SU-DHL-6 (cell line): ENCODE results near the gene PTPRG.

ENCODE experiments used
- H2AFZ ChIP-seq: fragments of 200-600 bp; sonication (generic); 2 replicates; pipeline ENCODE4 v1.6.1; 2014; ENCODE audit warnings: low read depth, mild to moderate bottlenecking, moderate library complexity, mixed read lengths, antibody characterized with exemption, low read length; ENCODE audit not compliant: severe bottlenecking
- H3F3A ChIP-seq: fragments of 200-600 bp; shearing (Covaris generic); 2 replicates; pipeline ENCODE4 v1.6.0; 2016; ENCODE audit warnings: antibody characterized with exemption, mild to moderate bottlenecking; ENCODE audit not compliant: insufficient read depth
- H3K27ac ChIP-seq: fragments of 200-600 bp; sonication (generic); 2 replicates; pipeline ENCODE4 v1.5.1; 2016; ENCODE audit warnings: low read depth, mild to moderate bottlenecking, low read length, moderate library complexity, mixed read lengths
- H3K27me3 ChIP-seq: fragments of 200-600 bp; sonication (generic), shearing (Covaris generic); 2 replicates; pipeline ENCODE4 v1.6.0; 2014; ENCODE audit warnings: mild to moderate bottlenecking, low read length
- H3K36me3 ChIP-seq: fragments of 200-600 bp; sonication (generic); 2 replicates; pipeline ENCODE4 v1.6.1; 2014; ENCODE audit warnings: mild to moderate bottlenecking, low read length, mixed read lengths
- H3K4me2 ChIP-seq: fragments of 300-600, 200-600 bp; shearing (Covaris generic), sonication (generic); 2 replicates; pipeline ENCODE4 v1.6.0; 2014; ENCODE audit warnings: low read length, low read depth, mild to moderate bottlenecking; ENCODE audit not compliant: poor library complexity, severe bottlenecking
- H3K4me3 ChIP-seq: fragments of 200-600 bp; sonication (generic); 2 replicates; pipeline ENCODE4 v1.5.1; 2014; ENCODE audit warnings: antibody characterized with exemption, low read length, mild to moderate bottlenecking, mixed read lengths; ENCODE audit not compliant: insufficient read depth, poor library complexity, severe bottlenecking
- H3K79me2 ChIP-seq: fragments of 200-600 bp; sonication (generic); 2 replicates; pipeline ENCODE4 v1.6.1; 2014; ENCODE audit warnings: mild to moderate bottlenecking, low read length, moderate library complexity; ENCODE audit not compliant: insufficient read depth
- H3K9ac ChIP-seq: fragments of 200-600 bp; sonication (generic); 2 replicates; pipeline ENCODE4 v1.7.0; 2014; ENCODE audit warnings: mild to moderate bottlenecking, low read length
- H3K9me2 ChIP-seq: fragments of 200-600 bp; sonication (generic); replicated peaks from 2 replicates; pipeline ENCODE4 v1.6.1; 2014; ENCODE audit warnings: low read length; ENCODE audit not compliant: insufficient read depth
- H3K9me3 ChIP-seq: fragments of 200-600 bp; sonication (generic); 2 replicates; pipeline ENCODE4 v1.6.1; 2014; ENCODE audit warnings: low read length, mixed read lengths; ENCODE audit not compliant: insufficient read depth
- H4K20me1 ChIP-seq: fragments of 200-600 bp; sonication (generic); 2 replicates; pipeline ENCODE4 v1.6.1; 2014; ENCODE audit warnings: low read depth, mild to moderate bottlenecking, antibody characterized with exemption, low read length, moderate library complexity, mixed read lengths
- EZH2phosphoT487 ChIP-seq: fragments of 200-600 bp; sonication (generic), shearing (Covaris generic); conservative IDR thresholded peaks from 2 replicates; pipeline ENCODE4 v1.6.1; 2018; ENCODE audit warnings: mild to moderate bottlenecking, antibody characterized with exemption, low read length, moderate library complexity, mixed read lengths
- TF ChIP-seq, protein P1 (sequence below): fragments of 200-600 bp; sonication (generic); IDR thresholded peaks from one replicate; pipeline ENCODE4 v1.5.1; 2017; ENCODE audit warnings: antibody characterized with exemption, mild to moderate bottlenecking, low read length, moderate library complexity; ENCODE audit not compliant: insufficient read depth, poor library complexity, severe bottlenecking

PTPRG gene

DNA sequence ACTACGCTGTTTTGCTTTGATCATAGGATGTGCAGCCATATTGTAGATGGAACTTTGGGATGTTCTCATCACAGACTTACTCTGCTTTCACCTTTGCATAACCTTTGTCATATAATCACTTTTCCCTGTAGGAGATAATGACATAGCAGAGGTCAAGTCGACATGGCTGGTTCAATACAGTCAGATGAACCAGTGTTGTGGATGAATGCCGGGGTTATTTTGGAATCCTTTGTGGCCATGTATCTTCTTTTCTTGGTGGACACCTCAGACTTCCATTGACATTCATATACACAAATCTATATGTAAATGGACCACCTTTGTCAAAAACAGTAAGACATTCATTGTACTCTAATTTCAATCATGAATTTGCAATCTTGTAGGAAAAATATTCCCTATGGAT lies 180.2 kb downstream of the PTPRG start:
- no peaks in the 10 kb centered on the region for H3K9me2 ChIP-seq
- no peak overlapping the region for H3K4me3 ChIP-seq
- H3K27ac ChIP-seq, result no peak overlapping the region
- H3K4me2 ChIP-seq, result no peak overlapping the region
- no peaks in the 10 kb centered on the region for H3K36me3 ChIP-seq
- H3K79me2 ChIP-seq, result no peaks in the 10 kb centered on the region
- no peak overlapping the region for H2AFZ ChIP-seq
- H3K27me3 ChIP-seq, result no peaks in the 10 kb centered on the region
- no peaks in the 10 kb centered on the region for H4K20me1 ChIP-seq
- no peak for TF ChIP-seq EZH2phosphoT487
- TF ChIP-seq, protein P1, sequence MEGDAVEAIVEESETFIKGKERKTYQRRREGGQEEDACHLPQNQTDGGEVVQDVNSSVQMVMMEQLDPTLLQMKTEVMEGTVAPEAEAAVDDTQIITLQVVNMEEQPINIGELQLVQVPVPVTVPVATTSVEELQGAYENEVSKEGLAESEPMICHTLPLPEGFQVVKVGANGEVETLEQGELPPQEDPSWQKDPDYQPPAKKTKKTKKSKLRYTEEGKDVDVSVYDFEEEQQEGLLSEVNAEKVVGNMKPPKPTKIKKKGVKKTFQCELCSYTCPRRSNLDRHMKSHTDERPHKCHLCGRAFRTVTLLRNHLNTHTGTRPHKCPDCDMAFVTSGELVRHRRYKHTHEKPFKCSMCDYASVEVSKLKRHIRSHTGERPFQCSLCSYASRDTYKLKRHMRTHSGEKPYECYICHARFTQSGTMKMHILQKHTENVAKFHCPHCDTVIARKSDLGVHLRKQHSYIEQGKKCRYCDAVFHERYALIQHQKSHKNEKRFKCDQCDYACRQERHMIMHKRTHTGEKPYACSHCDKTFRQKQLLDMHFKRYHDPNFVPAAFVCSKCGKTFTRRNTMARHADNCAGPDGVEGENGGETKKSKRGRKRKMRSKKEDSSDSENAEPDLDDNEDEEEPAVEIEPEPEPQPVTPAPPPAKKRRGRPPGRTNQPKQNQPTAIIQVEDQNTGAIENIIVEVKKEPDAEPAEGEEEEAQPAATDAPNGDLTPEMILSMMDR, result no peak
- no peaks in the 10 kb centered on the region for H3F3A ChIP-seq
- no peaks in the 10 kb centered on the region for H3K9me3 ChIP-seq
- no peak overlapping the region for H3K9ac ChIP-seq

DNA sequence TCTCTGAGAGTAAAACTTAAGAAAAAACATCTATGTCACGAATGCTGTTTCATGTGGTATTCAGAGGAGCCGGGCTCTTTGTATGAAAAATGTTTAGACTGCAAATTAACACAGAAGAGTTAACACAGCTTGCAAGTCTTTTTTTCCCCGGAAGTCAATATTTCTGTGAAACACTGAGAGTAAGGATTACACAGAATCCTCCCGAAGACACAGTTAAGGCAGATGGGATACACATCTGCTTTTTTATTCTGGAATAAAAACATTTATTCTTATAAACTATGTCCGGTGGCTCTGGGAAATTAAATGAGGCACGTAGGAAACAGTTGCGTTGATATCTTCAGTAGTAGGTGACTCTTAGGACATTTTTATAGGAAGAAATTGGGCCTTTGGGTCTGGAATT lies 180.6 kb downstream of the PTPRG start:
- Histone ChIP-seq H3K9me2 (no peaks in the 10 kb centered on the region), H3F3A (no peaks in the 10 kb centered on the region), H3K36me3 (no peaks in the 10 kb centered on the region), H3K27me3 (no peaks in the 10 kb centered on the region), H3K79me2 (no peaks in the 10 kb centered on the region), H3K4me2 (no peak overlapping the region), H3K9ac (no peak overlapping the region), H4K20me1 (no peaks in the 10 kb centered on the region), H3K9me3 (no peaks in the 10 kb centered on the region), H3K27ac (no peak overlapping the region), H2AFZ (no peak overlapping the region), H3K4me3 (no peak overlapping the region)
- TF ChIP-seq, protein P1, result no peak
- no peak for TF ChIP-seq EZH2phosphoT487

DNA sequence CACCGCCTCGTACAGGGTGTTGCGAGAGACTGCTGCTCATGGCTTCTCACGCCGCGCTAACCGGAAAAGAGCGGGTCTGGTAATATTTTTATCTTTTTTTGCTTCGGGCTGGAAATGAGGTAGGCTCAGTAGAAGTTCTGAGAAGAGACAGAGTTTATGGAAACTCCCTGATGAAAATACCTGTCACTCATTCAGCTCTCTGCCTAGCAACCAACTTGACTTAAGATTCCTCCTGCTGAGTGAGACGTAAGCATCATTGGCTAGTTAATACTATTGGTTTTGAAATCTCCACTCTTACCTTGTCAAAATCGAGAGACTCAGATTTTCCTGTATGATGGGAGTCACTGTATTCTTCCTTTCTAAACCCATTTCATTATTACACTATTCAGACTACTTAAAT lies 181.7 kb downstream of the PTPRG start:
- Histone ChIP-seq H3K36me3 (no peaks in the 10 kb centered on the region), H3K4me3 (no peak overlapping the region), H3K9me3 (no peaks in the 10 kb centered on the region), H3K9me2 (no peaks in the 10 kb centered on the region), H3K4me2 (no peak overlapping the region), H2AFZ (no peak overlapping the region), H3K79me2 (no peaks in the 10 kb centered on the region), H3F3A (no peaks in the 10 kb centered on the region), H3K27ac (no peak overlapping the region), H4K20me1 (no peaks in the 10 kb centered on the region), H3K9ac (no peak overlapping the region), H3K27me3 (no peaks in the 10 kb centered on the region)
- TF ChIP-seq, protein P1, result no peak
- TF ChIP-seq EZH2phosphoT487, result no peak

DNA sequence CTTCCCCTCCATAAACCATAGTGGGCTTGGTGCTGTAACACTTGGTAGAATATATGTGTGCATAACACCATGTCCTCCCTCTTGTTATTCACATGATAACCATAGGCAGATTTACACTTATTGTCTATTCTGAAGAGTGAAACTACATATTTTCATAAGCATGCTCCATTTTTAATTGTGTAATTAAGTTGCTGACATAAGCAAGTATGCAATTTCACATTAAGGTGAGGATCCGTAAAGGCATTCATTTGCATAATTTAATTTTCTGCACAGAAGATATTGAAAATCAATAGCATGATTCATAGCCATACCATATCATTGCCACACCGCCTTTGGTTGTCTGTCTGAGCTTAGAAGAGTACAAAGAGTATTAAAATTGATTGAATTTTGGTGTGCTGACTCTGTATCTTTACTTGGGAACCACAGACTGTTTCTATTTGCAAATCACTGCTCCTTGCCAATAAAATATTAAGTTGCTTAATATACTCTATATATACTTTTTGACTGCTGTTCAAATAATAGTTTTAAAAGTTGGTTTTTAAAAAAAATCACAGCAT lies 182.4 kb downstream of the PTPRG start:
- no peak overlapping the region for H3K9ac ChIP-seq
- H4K20me1 ChIP-seq, result no peaks in the 10 kb centered on the region
- H3K9me2 ChIP-seq, result no peaks in the 10 kb centered on the region
- no peaks in the 10 kb centered on the region for H3K36me3 ChIP-seq
- H3K4me3 ChIP-seq, result no peak overlapping the region
- no peak overlapping the region for H3K4me2 ChIP-seq
- H2AFZ ChIP-seq, result no peak overlapping the region
- no peaks in the 10 kb centered on the region for H3F3A ChIP-seq
- H3K9me3 ChIP-seq, result no peaks in the 10 kb centered on the region
- H3K27ac ChIP-seq, result no peak overlapping the region
- no peaks in the 10 kb centered on the region for H3K79me2 ChIP-seq
- TF ChIP-seq, protein P1, result no peak
- TF ChIP-seq EZH2phosphoT487, result no peak
- no peaks in the 10 kb centered on the region for H3K27me3 ChIP-seq
